Tibial nerve (tissue), 4 donors: ENCODE results near the gene POSTN.

Source experiments
- CTCF ChIP-seq, 5 experiments: fragments of 200-600 bp in 3 of 5; fragments of 450-650 bp in 2 of 5; sonication (generic) in 3 of 5; IDR thresholded peaks; one replicate each; pipeline ENCODE4 v1.5.1; 2016 to 2019; ENCODE audit warnings: antibody characterized with exemption in 5 of 5, mild to moderate bottlenecking in 3 of 5, moderate library complexity in 2 of 5
- EP300 ChIP-seq, 2 donors: sonication (generic); formaldehyde crosslinking; IDR thresholded peaks; one replicate each; pipeline ENCODE4 v1.6.1; 2017; ENCODE audit warnings: antibody characterized with exemption in 2 of 2, mild to moderate bottlenecking in 1 of 2

- TF ChIP-seq EP300 (IDR thresholded peaks at IDR 0.05), result no peak
- no peak for TF ChIP-seq CTCF (IDR thresholded peaks at IDR 0.05)
These were observed 20.0 kb upstream of the POSTN start for GRCh38 chr13:37618554-37618953.
